ENCODE results near the gene FCRL4. TPM values are rescaled to one million over a fixed set of nuclear protein-coding genes. Genes with fewer than 3 reads are reported as not detected.

FCRL4 gene
- total RNA-seq, 1 experiment from 2014 or later = not detected

DNA sequence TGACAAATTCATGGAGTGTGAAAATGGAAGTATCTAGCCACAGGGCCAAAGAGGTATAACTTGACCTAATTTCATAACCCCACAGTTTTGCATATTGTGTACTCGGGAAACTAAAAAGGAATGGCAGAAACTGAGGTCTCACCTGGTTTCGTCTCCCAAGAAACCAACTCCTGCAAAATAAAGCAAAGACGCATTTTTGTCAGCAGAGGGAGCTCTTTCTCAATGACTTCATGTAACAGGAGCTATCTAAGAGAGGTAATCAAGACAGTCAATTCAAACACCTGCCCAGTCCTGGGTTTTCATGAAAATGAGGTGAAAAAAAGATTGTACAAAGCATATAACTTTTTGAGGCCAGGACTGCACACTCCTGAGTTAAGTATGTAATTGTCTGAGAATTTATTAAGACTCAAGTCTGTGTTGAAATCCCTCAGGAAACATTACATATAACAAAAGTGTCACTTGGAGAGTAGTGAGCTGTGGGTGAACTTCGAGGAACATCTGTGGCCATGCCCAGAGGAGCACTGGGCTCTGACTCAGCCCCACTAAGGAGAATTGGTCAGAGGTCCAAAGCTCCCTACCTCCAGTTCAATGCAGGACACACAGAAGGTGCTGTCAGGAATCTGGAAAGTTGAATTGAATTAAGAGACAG lies 17.6 kb downstream of the FCRL4 start:
- Histone ChIP-seq H3K36me3 (ENCODE audit: control insufficient read depth, insufficient read depth, low read length) (no peaks in the 10 kb centered on the region), H3K27me3 (replicated peaks; ENCODE audit: control insufficient read depth, insufficient read depth, low read length) (no peaks in the 10 kb centered on the region), H3K4me3 (ENCODE audit: low read depth, low read length) (no peak overlapping the region), H3K9me3 (no peaks in the 10 kb centered on the region; the same call in 1 of the 2 replicates), H3K4me1 (no peaks in the 10 kb centered on the region)
- intact Hi-C loops (cut with micrococcal nuclease; ENCODE audit: unreplicated experiment) = loop anchor here (1.0 to 10.0 kb wide), 5 partner anchors 46 to 544 kb away; a partner anchor contains a TSS
- H3K4me1 Mint-ChIP-seq (ENCODE audit: low read depth, unreplicated experiment) = no peaks in the 10 kb centered on the region
- TF ChIP-seq, protein P1, sequence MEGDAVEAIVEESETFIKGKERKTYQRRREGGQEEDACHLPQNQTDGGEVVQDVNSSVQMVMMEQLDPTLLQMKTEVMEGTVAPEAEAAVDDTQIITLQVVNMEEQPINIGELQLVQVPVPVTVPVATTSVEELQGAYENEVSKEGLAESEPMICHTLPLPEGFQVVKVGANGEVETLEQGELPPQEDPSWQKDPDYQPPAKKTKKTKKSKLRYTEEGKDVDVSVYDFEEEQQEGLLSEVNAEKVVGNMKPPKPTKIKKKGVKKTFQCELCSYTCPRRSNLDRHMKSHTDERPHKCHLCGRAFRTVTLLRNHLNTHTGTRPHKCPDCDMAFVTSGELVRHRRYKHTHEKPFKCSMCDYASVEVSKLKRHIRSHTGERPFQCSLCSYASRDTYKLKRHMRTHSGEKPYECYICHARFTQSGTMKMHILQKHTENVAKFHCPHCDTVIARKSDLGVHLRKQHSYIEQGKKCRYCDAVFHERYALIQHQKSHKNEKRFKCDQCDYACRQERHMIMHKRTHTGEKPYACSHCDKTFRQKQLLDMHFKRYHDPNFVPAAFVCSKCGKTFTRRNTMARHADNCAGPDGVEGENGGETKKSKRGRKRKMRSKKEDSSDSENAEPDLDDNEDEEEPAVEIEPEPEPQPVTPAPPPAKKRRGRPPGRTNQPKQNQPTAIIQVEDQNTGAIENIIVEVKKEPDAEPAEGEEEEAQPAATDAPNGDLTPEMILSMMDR (IDR thresholded peaks at IDR 0.05; ENCODE audit: insufficient read depth in 1 of 2, low read depth in 1 of 2, low read length in 1 of 2, severe bottlenecking in 1 of 2, unreplicated experiment in 1 of 2) = peak; percentile 70 to 74
- no peaks in the 10 kb centered on the region for H3K36me3 Mint-ChIP-seq (ENCODE audit: insufficient read depth, unreplicated experiment)
- H3K27me3 Mint-ChIP-seq (ENCODE audit: insufficient read depth, unreplicated experiment) = peaks cover 15% of the 10 kb centered on the region
- POLR2A ChIA-PET = no interaction called here
- no peak overlapping the region for H3K27ac Mint-ChIP-seq (ENCODE audit: unreplicated experiment)
- no peaks in the 10 kb centered on the region for H3K9me3 Mint-ChIP-seq (ENCODE audit: unreplicated experiment)
- CTCF ChIA-PET = interaction anchor here (0.6 to 2.8 kb wide), 13 partner anchors 8 to 400 kb away, joined by 3 to 34 read pairs (median 4); no protein-coding TSS in a partner anchor
- no peak overlapping the region for H3K4me3 Mint-ChIP-seq (ENCODE audit: unreplicated experiment)
- BruUV-seq (replicated peaks) = no TSS peak
- peak; percentile 49 to 66 for DNase-seq

DNA sequence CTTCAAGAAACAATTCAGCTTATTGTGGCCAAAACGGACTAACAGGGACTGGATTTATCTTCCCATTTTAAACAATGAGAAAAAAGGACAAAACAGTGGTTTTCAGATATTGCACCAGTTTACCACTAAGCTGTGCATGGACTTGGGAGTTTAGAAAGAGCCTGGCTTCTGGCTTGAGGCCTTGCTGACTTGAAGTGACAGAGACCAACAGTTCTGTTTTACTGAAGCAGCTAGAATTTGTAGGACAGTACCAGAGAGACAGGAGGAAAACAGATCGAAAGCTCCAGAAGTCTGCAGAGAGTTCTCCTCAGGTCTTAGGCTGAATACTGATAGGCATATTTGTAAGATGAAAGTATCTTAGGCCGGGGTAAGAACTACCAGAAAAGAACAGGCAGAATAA lies 20.5 kb downstream of the FCRL4 start:
- TF ChIP-seq, protein P1 (IDR thresholded peaks at IDR 0.05; ENCODE audit: insufficient read depth in 1 of 2, low read depth in 1 of 2, low read length in 1 of 2, severe bottlenecking in 1 of 2, unreplicated experiment in 1 of 2) = no peak
- POLR2A ChIA-PET = no interaction called here
- H3K4me1 Mint-ChIP-seq (ENCODE audit: low read depth, unreplicated experiment) = no peaks in the 10 kb centered on the region
- Histone ChIP-seq H3K27me3 (replicated peaks; ENCODE audit: control insufficient read depth, insufficient read depth, low read length) (no peaks in the 10 kb centered on the region; the same call in 1 of the 2 replicates), H3K9me3 (no peaks in the 10 kb centered on the region), H3K36me3 (ENCODE audit: control insufficient read depth, insufficient read depth, low read length) (no peaks in the 10 kb centered on the region), H3K4me1 (no peaks in the 10 kb centered on the region), H3K4me3 (ENCODE audit: low read depth, low read length) (no peak overlapping the region)
- BruUV-seq (replicated peaks) = no TSS peak
- H3K27me3 Mint-ChIP-seq (ENCODE audit: insufficient read depth, unreplicated experiment) = peaks cover 18% of the 10 kb centered on the region
- DNase-seq = no peak
- H3K4me3 Mint-ChIP-seq (ENCODE audit: unreplicated experiment) = no peak overlapping the region
- CTCF ChIA-PET = interaction anchor here (1.0 kb wide), 2 partner anchors 8 to 114 kb away, joined by 3 read pairs; no protein-coding TSS in a partner anchor
- H3K36me3 Mint-ChIP-seq (ENCODE audit: insufficient read depth, unreplicated experiment) = no peaks in the 10 kb centered on the region
- H3K27ac Mint-ChIP-seq (ENCODE audit: unreplicated experiment) = no peak overlapping the region
- H3K9me3 Mint-ChIP-seq (ENCODE audit: unreplicated experiment) = no peaks in the 10 kb centered on the region
- intact Hi-C loops (cut with micrococcal nuclease; ENCODE audit: unreplicated experiment) = no loop called here

DNA sequence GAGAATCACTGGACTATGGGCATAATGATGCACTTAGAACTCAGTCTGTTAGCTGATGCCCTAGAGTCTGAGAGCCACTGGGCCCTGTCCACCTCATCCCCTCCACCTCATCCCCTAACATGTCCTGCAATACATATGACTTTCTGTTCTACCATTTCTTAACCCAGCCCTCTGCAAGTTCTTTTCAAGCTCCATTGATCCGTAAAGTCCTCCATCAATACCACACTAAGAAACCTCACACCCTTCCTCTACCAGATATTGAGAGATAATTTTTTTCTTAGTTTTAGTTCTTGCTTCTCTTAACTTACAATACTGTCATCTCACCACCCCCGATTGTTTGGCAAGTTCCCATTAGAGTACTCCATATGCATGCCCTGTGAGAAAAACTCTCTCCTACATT lies 22.1 kb downstream of the FCRL4 start:
- H3K4me3 ChIP-seq (ENCODE audit: low read depth, low read length) = no peak overlapping the region
- H3K36me3 ChIP-seq (ENCODE audit: control insufficient read depth, insufficient read depth, low read length) = no peaks in the 10 kb centered on the region
- H3K27ac Mint-ChIP-seq (ENCODE audit: unreplicated experiment) = no peak overlapping the region
- H3K9me3 ChIP-seq = no peaks in the 10 kb centered on the region
- TF ChIP-seq, protein P1 (IDR thresholded peaks at IDR 0.05; ENCODE audit: insufficient read depth in 1 of 2, low read depth in 1 of 2, low read length in 1 of 2, severe bottlenecking in 1 of 2, unreplicated experiment in 1 of 2) = no peak
- H3K9me3 Mint-ChIP-seq (ENCODE audit: unreplicated experiment) = no peaks in the 10 kb centered on the region
- no peaks in the 10 kb centered on the region for H3K4me1 Mint-ChIP-seq (ENCODE audit: low read depth, unreplicated experiment)
- DNase-seq = no peak
- intact Hi-C loops (cut with micrococcal nuclease; ENCODE audit: unreplicated experiment) = no loop called here
- no peaks in the 10 kb centered on the region for H3K4me1 ChIP-seq
- H3K27me3 Mint-ChIP-seq (ENCODE audit: insufficient read depth, unreplicated experiment) = peaks cover 14% of the 10 kb centered on the region
- POLR2A ChIA-PET = no interaction called here
- BruUV-seq (replicated peaks) = no TSS peak
- no peaks in the 10 kb centered on the region; the same call in 1 of the 2 replicates for H3K27me3 ChIP-seq (replicated peaks; ENCODE audit: control insufficient read depth, insufficient read depth, low read length)
- H3K36me3 Mint-ChIP-seq (ENCODE audit: insufficient read depth, unreplicated experiment) = no peaks in the 10 kb centered on the region
- CTCF ChIA-PET = no interaction called here
- no peak overlapping the region for H3K4me3 Mint-ChIP-seq (ENCODE audit: unreplicated experiment)
